ENCODE measurements around the gene FAM174C.
A peak's percentile ranks its signal among the peaks of the same experiment; 100 is the strongest.

FAM174C gene

DNA sequence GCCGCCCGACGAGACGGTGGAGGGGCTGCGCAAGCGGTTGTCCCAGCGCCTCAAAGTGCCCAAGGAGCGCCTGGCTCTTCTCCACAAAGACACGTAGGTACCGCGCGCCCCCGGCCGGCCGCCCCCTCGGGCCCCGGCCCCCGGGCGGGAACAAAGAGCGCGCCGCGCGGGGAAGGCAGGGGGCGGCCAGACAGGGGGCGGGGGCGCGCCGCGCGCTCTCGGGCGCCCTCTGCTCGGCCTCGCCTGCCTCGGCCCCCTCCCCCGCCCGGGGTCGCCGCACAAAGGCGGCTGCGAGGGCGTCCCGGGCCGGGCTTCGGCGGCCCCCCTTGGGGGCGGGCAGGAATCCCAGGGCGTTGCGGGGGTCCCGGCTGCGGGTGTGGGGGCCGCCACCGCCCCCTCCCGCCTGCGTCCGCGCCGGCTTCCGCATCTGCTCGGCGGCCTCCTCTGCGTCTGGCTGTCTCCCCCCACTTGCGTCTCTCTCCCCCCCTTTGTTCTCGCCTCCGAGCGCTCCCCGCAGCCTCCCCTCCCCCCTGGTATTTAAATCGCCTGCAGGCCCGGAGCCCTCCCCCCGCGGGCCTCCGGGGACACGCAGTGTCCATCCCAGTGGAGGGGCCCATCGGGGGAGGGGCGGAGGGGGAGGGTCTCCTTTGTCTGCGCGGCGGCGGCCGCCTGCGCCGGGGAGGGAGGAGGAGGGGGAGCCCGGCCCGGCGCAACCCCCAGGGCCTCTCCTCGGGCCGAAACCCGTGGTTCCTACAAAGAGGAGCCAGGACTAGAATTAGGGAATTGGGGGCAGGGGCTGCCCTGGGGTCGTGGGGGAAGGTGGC lies 24.7 kb upstream of the FAM174C start:
- peak overlapping the region; percentile 91 for H3K27ac ChIP-seq
- TF ChIP-seq, protein P1, sequence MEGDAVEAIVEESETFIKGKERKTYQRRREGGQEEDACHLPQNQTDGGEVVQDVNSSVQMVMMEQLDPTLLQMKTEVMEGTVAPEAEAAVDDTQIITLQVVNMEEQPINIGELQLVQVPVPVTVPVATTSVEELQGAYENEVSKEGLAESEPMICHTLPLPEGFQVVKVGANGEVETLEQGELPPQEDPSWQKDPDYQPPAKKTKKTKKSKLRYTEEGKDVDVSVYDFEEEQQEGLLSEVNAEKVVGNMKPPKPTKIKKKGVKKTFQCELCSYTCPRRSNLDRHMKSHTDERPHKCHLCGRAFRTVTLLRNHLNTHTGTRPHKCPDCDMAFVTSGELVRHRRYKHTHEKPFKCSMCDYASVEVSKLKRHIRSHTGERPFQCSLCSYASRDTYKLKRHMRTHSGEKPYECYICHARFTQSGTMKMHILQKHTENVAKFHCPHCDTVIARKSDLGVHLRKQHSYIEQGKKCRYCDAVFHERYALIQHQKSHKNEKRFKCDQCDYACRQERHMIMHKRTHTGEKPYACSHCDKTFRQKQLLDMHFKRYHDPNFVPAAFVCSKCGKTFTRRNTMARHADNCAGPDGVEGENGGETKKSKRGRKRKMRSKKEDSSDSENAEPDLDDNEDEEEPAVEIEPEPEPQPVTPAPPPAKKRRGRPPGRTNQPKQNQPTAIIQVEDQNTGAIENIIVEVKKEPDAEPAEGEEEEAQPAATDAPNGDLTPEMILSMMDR (conservative IDR thresholded peaks at IDR 0.05), result no peak

DNA sequence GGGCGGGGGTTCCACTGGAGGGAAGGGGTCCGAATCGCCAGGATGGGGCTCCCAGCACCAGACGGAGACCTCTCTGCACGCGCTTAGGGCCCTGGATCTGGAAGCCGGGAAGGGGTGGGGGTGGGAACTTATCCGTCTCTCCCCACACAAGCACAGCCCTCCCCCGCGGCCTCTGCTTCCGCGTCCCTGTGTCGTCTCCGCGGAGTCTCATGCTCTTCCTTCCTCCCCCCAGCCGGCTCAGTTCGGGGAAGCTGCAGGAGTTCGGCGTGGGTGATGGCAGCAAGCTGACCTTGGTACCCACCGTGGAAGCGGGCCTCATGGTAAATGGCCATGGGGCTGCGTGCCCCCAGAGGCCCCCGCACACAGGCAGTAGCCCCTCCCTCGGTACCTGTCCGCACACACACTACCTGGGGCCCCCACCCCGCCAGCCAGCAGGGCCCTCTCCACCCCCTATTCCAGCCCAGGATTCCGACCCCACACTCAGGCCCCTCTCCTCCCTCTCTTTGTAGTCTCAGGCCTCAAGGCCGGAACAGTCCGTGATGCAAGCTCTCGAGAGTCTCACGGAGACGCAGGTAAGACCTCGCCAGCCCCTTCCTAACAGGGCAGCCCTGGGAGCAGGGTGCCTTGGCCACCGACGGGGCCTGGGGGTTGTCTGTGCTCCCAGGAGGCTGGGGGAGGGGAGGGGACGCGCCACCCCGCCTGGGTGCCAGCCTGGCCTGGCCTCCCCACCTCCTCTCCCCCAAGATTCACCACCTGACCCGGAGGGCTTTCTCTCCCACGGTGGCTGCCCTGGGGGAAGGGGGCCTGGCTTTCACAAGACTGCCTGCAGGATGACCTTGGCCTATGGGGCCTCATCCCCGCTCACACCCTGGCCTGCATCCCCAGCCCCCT lies 23.8 kb upstream of the FAM174C start:
- TF ChIP-seq, protein P1 (conservative IDR thresholded peaks at IDR 0.05), result no peak
- peak overlapping the region; percentile 91 for H3K27ac ChIP-seq

DNA sequence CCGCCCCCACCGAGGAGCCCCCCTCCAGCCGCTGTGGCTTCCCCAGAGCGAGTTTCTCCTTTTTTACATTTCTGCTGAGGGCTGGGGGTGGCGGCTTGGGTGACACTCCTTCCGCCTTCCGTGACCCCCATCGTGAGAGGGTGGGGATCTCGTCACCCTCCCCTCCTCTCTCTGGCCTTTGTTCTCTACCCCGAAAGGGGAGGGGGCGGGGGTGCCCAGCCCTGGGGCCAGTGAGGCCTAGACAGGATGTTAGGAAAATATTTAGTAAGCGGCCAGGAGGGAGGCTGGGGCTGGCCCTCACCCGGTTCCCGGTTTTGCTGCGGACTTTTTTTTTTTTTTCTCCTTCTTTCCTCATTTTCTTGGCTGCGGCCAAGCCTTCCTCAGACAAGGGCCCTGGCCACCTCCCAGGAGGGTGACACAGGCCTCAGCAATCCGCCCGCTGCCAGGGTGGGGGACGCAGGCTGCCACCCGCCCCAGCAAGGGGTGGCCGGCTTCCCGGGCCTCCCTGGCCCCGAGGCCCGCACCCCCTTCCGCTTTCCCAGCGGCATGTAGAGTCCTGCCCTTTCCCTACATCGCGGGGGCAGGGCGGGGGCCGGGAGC lies 23.0 kb upstream of the FAM174C start:
- peak overlapping the region; percentile 91 for H3K27ac ChIP-seq
- TF ChIP-seq, protein P1 (conservative IDR thresholded peaks at IDR 0.05), result no peak

DNA sequence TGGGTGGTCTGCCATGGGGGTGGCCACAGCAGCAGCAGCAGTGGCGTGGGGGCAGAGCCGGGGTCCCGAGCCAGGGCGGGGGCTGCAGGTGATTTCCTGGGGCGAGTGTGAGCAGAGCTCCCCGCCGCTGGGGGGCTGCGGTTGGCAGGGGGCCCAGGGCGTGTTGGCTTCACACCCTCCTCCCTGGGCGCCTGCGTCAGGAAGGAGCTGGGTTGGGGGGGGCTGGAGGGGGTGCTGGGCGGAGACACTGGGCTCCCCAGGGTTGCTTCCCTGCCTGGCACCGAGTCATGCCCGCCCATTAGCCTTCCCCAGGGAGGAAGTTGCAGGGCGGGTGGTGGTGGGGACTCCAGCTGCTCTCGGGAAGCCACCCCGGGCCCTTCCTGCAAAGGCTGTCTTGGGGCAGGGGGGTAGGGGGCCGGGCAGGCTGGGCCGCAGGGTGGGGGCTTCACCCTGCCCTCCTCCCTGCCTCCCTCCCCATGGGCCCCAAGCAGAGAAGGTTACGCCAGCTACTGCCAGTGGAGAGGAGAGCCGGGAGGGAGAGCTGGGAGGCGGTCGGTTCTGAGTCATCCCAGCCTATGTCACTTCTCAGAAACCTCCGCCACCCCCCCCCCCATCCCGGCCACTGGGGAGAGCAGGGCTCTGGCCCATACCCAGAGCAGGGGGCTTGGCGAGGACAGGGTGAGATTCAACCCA lies 22.4 kb upstream of the FAM174C start:
- H3K27ac ChIP-seq, result peak overlapping the region; percentile 91
- TF ChIP-seq, protein P1 (conservative IDR thresholded peaks at IDR 0.05), result no peak

DNA sequence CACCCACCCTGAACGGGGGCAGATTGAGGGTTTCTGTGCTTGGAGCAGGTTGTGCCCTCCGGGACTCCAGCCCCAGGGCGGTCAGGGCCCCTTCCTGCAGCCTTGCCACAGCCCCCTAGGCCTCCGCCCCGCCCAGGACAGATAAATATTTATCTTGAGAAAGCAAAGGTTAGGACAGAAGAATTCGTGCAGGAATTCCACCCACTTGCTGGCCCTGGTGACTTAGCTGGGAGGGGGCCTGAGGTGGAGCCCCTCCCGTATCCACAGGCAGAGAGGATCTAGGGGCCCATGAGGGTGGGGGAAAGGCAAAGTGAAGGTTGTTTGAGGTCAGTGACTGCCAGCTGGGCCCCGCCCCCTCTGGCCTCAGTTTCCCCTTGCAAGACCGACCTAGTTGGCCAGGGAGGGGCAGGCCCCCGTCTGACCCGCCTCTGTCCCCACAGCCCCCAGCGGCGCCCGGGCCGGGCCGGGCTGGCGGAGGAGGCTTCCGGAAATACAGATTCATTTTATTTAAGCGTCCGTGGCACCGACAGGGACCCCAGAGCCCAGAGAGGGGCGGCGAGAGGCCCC lies 21.7 kb upstream of the FAM174C start:
- TF ChIP-seq, protein P1 (conservative IDR thresholded peaks at IDR 0.05), result no peak
- peak overlapping the region; percentile 91 for H3K27ac ChIP-seq

DNA sequence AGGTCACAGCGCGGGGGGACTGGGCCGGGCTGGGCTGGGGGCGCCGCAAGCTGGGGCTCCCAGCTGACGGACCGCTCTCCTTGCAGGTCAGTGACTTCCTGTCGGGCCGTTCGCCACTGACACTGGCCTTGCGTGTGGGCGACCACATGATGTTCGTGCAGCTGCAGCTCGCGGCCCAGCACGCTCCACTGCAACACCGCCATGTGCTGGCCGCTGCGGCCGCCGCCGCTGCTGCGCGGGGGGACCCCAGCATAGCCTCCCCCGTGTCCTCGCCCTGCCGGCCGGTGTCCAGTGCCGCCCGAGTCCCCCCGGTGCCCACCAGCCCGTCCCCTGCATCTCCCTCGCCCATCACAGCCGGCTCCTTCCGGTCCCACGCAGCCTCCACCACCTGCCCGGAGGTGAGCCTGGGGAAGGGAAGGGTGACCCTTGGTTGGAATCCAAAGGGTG lies 21.2 kb upstream of the FAM174C start:
- H3K27ac ChIP-seq, result peak overlapping the region; percentile 91
- TF ChIP-seq, protein P1 (conservative IDR thresholded peaks at IDR 0.05), result no peak
